ENCODE data around the gene PRF1. TPM values are rescaled to one million over a fixed set of nuclear protein-coding genes. Genes with fewer than 3 reads are reported as not detected.

PRF1 gene
- total RNA-seq, 4 donors from 2014 or later, result 3.0 to 21.4 (median 3.6) TPM

DNA sequence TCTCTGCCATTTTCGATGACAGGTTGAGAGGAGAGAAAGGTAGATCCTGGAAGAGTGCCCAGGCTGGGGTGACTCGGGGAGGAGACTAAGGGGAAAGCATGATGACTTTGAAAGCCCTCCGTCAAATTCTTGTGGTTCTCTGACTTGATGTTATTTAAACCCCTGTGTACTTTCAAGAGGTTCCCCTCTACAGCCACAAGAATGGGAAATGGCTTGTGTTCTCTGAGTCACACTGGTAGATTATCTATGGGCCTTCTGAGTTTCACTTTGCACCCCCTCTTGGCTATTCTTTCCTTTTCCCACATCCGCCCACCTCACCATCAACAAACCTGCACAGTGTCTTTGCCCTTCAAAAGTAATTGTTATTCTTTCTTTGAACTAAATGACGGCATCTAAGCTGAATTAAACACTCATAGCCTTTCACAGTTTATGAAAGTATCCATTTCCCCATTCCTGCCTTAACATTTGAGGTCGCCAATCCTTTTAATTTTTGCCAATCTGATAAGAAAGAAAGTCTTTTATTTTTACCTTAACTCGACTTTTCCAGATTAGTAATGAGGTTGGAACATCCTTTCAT lies 24.1 kb downstream of the PRF1 start:
- no peak for ATAC-seq (ENCODE audit: low FRiP score)
- TF ChIP-seq, protein P1, sequence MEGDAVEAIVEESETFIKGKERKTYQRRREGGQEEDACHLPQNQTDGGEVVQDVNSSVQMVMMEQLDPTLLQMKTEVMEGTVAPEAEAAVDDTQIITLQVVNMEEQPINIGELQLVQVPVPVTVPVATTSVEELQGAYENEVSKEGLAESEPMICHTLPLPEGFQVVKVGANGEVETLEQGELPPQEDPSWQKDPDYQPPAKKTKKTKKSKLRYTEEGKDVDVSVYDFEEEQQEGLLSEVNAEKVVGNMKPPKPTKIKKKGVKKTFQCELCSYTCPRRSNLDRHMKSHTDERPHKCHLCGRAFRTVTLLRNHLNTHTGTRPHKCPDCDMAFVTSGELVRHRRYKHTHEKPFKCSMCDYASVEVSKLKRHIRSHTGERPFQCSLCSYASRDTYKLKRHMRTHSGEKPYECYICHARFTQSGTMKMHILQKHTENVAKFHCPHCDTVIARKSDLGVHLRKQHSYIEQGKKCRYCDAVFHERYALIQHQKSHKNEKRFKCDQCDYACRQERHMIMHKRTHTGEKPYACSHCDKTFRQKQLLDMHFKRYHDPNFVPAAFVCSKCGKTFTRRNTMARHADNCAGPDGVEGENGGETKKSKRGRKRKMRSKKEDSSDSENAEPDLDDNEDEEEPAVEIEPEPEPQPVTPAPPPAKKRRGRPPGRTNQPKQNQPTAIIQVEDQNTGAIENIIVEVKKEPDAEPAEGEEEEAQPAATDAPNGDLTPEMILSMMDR (IDR thresholded peaks at IDR 0.05), result no peak
- DNase-seq (ENCODE audit: low spot score), result no peak

DNA sequence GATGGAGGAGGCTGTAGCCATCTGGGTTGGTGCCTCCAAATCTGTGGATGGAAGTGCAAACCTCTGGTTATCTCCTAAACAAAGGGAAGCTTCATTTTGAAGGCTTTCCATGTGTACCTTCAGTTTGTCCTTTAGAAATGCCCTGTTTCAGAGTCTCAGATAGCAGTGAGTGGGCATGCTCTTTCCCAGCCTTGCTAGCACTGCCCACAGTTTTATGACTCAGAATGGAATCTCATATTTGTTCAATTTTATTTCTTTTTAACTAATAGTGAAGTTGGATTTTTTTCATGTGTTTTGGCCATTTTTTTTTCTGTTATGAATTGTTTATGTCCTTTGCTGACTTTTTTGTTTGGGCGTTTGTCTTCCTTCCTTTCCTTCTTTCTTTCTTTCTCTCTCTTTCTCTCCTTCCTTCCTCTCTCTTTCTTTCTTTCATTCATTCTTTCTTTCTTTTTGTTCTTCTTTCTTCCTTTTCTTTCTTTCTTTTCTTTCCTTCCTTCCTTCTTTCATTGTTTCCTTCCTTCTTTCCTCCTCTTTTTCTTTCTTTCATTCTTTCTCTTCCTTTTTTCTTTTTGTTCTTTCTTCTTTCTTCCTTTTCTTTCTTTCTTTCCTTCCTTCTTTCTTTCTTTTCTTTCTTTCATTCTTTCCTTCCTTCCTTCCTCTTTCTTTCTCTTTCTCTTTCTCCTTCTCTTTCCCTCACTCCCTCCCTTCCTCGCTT lies 25.6 kb downstream of the PRF1 start:
- ATAC-seq (ENCODE audit: low FRiP score) (no peak), DNase-seq (ENCODE audit: low spot score) (no peak)
- TF ChIP-seq, protein P1 (IDR thresholded peaks at IDR 0.05), result no peak

DNA sequence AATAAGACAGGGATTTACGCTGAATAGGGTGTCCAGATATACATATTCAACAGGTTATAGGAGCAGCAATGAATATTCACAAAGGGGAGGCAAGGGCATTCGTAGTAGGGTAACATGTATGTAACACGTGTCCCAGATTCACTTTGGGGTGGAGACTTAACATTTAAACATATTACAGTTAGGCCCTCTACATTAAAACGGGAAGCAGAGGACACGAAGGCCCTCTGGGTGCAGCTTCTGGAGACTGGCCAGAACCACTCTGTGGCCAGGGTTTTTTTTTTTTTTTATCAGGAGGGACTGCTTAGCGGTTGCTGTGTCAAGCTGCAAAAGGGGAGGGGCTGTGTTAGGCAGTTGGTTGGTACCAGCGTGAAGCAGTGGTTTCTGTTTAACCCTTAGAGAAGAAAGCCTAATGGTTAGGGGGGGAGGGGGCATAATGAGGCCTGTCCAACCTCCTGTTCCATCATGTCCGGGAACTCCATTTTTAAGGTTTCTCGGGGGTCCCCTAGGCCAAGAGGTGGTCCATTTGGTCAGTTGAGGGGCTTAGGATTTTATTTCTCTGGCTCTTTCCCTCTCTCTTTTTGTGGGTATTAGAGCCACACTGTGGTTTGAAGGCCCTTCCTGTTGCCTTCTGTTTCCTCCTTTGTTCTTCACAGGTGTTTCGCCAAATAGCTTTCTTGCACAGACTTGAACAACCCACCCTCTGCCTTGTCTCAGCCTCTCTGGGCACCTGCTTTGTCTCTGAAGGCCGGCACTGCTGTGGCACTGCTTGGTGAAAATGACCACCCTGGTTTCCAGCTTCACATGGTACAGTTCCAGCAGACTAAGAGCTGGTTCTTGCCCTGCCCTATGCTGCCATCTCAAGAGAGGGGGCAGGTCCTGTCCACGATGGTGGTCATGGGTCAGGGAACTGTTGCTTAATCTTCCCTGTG lies 26.4 kb downstream of the PRF1 start:
- DNase-seq (ENCODE audit: low spot score), result no peak
- TF ChIP-seq, protein P1 (IDR thresholded peaks at IDR 0.05), result no peak
- peak; percentile 42 for ATAC-seq (ENCODE audit: low FRiP score)

DNA sequence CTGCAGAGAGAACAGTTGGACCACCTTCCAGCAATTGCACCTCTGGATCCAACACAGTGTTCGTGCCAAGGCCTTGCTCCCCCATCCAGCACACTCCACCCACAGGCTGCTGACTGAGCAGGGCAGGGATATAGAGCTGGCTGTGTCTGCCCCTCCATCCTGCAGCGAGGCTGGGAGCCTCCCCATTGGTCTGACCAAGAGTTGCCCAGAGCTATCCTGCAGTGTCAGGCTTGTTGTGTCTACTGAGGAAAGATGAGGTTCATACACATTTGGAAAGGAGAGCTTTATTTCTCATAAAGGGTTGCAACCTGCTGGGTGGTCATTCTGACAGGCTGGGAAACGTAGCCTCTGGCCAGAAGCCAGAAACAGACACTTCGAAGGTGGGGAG lies 27.1 kb downstream of the PRF1 start:
- ATAC-seq (ENCODE audit: low FRiP score) (peak; percentile 48), DNase-seq (ENCODE audit: low spot score) (no peak)
- TF ChIP-seq, protein P1 (IDR thresholded peaks at IDR 0.05), result no peak

DNA sequence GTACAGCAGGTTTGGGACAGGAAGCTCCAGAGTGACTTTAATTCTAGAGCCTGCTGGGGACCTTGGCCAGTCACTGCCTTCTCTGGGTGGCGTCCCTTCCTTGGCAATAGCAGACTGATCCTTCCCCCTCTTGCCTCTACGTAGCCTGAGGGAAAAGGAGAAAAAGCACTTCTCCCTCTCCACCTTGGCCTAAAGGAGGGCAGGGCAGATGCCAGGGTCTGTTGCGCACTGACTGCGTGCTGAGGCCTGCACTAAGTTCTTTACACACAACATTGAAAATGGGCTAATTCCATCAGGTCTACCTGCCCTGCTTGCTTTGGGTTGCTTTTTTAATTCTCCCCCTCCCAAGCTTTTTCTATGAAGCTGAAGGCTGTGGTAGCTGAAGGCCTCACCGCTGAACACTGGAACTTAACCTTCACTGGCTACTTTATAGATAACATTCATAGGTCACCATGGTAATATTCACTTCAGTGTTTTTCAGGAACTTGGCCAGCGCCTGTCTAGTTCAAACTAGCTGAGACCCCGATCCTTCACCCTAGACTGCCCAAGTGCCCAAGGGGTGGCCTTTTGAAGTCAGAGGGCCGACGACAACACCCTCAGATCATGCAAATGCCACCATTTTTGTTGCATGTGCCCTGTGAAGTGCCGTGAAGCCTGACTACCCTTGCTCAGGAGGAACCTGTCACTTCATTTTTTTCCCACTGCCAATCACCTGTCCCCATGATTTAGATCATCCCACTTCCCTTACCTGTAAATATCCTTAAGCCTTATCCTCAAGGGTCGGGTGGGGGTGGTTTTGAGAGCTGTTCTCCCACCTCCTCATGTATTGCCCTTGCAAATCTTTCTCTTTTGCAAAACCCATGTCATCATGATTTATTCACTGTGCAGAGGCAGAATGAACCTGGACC lies 28.7 kb downstream of the PRF1 start:
- DNase-seq (ENCODE audit: low spot score) (no peak), ATAC-seq (ENCODE audit: low FRiP score) (no peak)
- TF ChIP-seq, protein P1 (IDR thresholded peaks at IDR 0.05), result no peak

Measured in omental fat pad (tissue), 4 donors.